GM12801 (cell line): ENCODE results near the gene HPGD.

ENCODE experiments used
- TF ChIP-seq, protein P1 (sequence below): IDR thresholded peaks from one replicate; pipeline ENCODE4 v1.5.1; 2011; ENCODE audit warnings: control low read depth; ENCODE audit not compliant: insufficient read length; ENCODE audit errors: extremely low read depth

HPGD gene

DNA sequence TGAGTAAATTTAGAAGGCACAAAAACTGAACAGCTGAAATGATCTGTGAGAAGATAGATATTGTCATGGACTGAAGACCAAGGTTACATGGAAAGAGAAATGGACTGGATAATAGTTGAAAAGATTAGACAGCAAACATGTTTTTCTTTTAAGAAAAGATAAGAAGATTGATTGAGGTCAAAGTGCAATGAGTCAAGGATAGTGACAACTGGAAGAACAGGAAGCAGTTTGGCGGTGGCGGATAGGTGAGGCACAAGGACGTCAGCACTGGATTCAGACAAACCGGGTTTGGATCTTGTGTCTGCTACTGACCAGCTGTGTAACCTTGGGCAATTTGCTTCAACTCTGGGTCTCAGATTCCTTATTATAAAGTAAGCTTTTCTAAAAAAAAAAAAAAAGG is 2.0 kb upstream of the HPGD start:
- TF ChIP-seq, protein P1, sequence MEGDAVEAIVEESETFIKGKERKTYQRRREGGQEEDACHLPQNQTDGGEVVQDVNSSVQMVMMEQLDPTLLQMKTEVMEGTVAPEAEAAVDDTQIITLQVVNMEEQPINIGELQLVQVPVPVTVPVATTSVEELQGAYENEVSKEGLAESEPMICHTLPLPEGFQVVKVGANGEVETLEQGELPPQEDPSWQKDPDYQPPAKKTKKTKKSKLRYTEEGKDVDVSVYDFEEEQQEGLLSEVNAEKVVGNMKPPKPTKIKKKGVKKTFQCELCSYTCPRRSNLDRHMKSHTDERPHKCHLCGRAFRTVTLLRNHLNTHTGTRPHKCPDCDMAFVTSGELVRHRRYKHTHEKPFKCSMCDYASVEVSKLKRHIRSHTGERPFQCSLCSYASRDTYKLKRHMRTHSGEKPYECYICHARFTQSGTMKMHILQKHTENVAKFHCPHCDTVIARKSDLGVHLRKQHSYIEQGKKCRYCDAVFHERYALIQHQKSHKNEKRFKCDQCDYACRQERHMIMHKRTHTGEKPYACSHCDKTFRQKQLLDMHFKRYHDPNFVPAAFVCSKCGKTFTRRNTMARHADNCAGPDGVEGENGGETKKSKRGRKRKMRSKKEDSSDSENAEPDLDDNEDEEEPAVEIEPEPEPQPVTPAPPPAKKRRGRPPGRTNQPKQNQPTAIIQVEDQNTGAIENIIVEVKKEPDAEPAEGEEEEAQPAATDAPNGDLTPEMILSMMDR = no peak

DNA sequence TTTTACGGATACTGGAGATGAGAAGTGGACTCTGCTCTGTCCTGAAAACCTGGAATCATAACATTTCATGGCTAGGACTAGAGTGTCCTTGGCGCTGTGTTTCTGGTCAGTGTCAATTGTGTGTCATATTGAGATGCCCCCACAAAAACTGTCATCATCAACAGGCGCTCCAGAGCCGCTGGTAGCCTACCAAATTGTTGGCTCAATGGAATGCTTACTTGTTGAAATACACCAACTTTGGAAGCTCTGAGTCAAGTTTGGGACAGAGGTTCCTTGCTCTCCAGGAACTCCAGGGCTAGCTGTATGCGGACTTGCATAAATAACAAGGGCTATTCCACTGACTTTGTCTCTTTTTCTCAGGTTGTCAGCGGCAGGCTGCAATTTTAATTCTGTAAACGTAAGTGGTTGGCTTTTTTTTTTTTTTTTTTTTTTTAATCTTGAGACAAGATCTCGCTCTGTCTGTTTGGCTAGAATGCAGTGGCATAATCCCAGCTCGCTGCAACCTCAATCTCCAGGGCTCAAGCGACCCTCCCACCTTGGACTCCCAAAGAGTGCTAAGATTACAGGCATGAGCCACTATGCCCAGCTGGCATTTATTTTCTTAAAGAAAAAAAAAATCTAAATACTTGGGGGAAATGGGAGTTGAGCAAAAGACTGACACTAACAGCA is 871 bp upstream of the HPGD start:
- TF ChIP-seq, protein P1 = no peak

DNA sequence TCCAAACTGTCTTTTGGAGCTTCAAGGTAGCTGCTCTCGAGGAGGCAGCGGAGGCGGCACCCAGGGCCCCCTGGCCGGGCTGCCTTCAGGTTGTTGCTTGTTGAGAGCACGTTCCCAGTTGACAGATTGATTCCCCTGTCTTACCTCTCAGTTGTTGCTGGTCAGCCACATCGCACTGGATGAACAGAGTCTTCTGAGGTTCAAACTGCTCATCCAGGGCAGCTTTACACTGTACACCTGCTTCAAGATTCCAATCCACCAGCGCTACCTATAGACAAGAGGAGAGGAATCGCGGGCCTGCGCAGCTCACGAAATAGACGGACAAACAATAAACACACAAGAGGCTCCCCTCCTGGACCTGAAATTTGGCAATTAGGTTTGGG is 497 bp downstream of the HPGD start:
- TF ChIP-seq, protein P1 = no peak

DNA sequence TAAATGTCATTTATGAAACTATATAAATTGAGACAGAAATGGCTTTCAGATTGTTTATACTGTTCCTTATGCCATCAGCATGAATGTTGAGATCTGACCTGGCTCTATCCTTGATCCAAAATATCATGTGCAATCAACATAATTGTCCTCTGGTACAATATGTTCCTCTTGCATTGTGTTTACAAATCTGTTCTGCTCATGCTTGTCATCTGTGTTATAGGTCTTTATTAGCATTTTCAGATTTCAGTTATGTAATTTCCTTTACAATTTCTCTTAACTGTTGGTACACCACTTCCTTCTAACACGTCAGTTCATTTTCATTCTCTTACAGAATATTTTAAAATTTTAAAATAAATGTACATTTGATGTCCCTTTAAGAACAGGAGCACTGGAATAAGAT is 1.6 kb downstream of the HPGD start:
- TF ChIP-seq, protein P1 = no peak

DNA sequence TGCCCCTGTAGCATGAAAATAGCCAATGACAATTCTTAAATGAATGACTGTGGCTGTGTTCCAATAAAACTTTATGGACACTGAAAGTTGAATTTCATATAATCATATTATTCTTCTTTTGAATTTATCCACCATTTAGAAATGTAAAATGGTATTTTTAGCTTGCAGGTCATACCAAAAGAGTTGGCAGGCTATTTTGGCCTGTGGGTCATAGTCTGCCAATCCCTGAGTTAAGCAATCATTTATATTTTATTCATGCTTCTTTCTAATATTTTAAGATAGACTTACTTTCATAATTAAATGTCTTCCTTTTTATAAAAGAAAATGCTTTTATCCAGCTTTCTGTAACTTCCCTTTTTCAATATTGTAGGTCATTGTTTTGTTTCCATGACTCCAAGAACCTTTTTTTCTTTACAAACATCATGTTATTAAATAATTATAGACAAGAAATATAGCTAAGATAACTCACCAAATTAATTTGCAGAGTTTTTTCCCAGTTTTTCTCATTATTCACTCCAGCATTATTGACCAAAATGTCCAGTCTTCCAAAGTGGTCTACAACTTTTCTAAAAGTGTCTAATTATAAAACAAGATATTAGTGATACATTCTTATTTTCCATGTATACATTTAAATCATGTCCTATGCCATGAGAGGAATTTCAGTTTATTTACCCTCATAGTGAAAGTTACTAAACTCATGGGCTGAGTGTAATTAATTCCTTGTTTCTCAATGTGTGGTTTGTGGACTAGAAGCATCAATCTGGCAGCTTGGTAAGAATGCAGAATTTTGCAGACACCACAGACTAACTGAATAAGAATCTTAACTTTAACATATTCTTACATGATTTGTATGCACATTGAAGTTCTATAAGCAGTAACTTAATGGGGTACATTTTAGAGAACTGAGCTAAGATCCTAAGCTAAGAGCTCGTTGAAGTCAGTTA is 4.5 kb downstream of the HPGD start:
- TF ChIP-seq, protein P1 = no peak

DNA sequence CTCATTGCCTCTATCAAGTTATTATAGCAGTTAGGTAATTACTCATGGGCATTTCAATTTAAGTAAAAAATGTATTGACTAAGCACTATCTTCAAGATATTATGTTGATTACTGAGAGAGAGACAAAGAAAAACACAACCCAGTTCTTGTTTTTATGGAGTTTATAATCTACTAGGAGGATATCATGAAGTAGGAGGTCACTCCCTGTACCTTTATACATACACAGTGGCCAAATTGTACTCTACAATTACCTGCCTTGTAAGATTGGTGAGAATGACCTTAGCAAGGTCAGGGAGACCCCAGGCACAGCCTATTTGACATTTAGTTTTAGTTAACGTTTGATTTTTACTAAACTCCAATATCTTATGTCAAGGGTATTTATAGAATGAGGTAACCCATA is 5.5 kb downstream of the HPGD start:
- TF ChIP-seq, protein P1 = no peak

DNA sequence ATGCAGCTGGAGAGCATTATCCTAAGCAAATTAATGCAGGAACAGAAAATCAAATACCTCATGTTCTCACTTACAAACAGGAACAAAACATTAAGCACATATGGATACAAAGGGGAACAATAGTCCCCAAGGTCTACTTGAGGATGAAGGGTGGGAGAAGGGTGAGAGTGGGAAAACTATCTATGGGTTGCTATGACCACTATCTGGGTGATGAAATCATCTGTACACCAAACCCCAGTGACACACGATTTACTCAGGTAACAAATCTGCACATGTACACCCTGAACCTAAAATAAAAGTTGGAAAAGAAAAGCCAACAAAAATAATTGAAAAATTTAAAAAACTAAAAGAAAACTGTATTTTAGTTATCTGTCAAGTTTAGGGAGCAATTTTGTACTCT is 5.9 kb downstream of the HPGD start:
- TF ChIP-seq, protein P1 = no peak
